HG03139 (cell line): ENCODE data around the gene DEAF1.

ENCODE experiments used
- ATAC-seq: cut with Tn5 transposase; IDR thresholded peaks from one replicate; pipeline ENCODE4 v1.9.1; 2021; ENCODE audit not compliant: unreplicated experiment

DEAF1 gene

DNA sequence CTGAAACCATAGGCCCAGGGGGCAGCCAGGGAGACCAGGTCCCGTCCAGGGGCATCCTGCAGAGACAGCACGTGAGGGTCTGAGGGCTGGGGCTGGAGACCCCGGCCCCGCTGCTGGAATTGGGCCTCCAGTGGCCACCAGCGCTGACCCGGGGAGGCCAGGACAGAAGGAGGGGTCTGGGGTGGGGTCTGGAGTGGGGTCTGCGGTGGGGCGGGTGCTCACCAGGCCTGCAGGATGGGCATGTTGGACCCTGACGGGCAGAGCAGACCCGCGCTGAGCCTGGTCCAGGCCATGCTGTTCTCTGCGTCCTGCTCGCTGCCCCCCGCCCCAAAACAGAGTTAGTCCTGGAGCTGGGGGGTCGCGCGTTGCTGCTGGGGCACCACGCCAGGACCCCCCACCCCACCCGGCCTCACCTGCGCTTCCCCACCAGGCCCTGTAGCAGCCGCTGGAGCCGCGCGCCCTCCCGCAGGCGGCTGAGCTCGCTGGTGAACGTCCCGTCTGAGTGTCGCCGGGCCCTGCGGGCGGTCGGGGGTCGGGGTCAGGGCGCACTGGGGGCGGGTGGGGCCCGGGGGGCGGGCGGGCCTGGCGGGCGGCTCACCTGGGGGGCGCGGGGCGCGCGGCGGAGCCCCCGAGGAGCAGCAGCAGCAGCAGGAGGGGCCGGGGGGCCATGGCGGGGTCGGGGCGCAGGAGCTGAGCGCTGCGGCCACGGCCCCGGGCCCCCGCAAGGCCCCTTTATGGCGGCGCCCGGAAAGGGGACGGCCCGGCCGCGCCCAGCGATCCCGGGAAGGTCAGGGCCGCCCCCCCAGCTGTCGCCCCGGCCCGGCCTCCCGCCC lies 68.3 kb downstream of the DEAF1 start, which contains the start of gene SCT:
Gene SCT, minus strand, starts transcription at position 707 of the 833 bp plus-strand sequence. Its CDS starts 38 bp downstream, at position 669.
- no peak for ATAC-seq

DNA sequence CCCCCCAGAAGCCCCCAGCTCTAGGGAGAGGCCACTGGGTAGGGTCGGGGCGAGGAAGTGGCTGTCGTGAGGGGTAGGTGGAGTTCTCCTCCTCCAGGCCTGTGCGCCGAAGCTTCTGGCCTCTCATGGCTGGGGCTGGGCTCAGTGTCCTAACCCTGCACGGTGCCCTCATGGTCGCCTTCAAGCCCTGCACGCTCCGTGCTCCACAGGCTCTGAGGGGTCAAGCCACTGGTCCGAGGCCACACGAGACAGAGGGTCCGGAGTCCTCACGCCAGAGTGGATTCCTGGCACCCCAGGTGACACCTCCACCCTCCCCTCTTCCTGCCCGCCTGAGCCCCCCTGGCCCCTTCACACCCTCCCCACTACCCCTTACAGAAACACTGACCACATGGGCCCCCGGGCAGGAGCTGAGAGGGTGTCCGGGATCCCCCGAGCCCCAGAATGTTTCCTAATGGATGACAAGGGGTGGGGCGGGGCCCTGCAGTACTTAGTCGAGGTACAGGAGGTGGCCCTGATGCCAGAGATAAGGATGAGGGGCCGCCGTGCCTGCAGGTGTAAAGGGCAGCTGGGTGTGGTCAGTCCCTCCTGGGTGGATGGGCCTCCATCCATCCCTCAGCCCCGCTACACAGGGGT lies 69.3 kb downstream of the DEAF1 start:
- ATAC-seq = no peak

DNA sequence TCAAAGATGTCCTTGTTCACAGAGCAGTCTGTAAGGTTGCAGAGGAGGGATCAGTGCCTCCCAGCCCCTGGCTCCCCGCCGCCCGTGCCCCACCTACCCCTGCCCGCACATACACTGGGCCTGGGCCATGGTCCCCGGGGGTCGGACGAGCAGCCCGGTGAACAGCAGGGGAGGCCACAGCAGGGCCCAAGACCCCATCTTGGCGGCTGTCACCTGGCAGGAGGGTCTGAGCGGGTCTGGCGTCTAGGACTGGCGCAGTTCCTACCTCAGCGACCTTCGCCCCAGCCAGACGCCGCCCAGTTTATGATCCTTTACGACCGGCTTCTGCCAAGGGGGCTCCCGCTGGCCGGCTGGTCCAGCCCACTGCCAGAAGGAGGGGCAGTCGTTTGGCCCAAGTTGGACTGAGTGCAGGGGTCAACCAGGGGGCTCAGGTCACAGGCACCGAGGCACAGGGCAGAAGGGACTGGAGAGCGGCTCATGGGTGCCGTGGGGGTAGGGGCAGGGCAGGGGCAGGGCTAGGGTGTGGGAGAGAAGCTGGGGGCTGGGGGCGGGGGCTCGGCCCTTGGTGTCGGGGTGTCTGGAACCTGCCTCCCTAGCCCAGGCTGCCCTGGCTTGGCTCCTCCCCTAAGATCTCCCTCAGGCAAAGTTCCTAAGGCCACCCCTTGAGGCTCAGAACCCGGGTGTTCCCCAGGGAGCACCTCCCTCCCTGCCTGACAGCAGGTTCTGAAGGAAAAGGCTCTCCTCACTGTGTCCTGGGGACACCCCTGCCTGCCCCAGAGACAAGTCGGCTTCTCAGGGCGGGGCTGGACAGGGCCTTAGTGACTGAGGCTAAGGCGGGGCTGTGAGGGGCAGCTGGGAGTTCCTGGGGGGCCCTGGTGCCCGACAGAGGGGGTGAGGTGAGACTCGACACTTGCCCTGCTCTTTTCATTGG lies 70.1 kb downstream of the DEAF1 start, which contains the start of gene CDHR5:
Gene CDHR5, minus strand, starts transcription at position 251 of the 931 bp plus-strand sequence. Its CDS starts 53 bp downstream, at position 198.
- ATAC-seq = no peak

DNA sequence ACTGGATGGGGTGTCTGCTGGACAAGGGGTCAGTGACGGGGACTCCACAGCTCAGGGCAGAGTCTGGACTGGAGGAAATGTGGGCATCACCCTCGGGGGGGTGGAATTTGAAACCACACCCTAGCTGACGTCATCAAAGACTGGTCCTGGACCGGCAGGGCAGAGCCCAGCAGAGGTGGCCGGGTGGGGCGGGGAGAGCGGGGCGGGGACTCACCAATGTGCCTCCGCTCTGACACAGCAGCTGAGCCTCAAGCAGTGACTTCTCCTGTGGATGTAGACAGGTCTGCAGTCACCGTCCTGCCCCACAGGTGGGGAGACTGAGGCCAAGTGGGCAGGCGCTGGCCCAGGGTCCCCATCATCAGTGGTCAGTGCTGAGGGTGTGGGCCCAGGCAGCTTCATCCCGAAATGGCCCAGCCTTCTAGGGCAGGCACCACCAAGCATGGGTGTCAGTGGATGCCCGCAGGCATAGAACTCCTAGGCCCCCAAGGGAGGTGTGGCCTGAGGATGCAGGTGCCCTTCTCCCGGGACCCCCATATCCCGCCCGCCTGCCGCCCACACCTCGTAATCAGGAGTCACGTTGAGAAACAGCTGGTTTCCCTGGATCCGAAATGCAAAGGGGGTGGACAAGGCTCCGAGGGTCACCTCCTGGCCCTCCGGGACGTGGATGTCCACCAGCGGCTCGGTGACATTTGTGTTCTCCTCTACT lies 70.9 kb downstream of the DEAF1 start:
- ATAC-seq = no peak

DNA sequence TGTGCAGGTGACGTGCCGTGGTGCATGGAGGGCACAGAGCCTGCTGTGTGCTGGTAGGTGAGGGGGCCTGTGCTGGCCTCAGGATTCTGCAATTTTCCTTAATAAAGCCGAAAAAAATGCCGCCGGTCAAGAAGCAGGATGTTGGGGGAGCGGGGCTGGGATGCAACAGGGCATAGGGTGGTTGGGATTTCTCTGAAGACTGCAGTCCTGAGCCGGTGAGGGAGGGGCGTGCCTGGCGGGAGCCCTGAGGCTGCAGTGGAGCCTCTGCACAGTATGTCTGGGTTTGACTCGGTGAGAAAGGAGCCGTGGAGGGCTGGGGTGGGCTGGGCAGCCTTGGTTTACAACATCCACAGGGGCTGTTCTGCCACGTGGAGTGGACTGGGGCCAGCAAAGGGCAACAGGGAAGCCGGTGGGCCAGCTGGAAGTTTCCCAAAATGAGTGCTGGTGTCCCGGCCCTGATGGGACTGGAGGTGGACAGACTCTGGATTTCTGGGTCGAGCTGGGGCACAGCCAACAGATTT lies 71.6 kb downstream of the DEAF1 start:
- no peak for ATAC-seq

DNA sequence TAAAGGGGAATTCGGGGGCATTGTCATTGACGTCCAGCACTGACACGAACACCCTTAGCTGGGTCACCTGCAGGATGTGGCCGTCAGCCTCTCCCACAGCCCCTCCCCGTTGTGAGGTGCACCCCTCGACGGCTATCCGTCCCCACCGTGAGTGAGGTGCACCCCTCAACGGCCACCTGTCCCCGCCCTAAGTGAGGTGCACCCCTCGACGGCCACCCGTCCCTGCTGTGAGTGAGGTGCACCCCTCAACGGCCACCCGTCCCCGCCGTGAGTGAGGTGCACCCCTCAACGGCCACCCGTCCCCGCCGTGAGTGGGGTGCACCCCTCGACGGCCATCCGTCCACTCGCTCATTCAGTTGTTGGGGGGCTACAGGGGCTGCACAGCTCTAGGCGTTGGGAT lies 73.2 kb downstream of the DEAF1 start:
- ATAC-seq = no peak

DNA sequence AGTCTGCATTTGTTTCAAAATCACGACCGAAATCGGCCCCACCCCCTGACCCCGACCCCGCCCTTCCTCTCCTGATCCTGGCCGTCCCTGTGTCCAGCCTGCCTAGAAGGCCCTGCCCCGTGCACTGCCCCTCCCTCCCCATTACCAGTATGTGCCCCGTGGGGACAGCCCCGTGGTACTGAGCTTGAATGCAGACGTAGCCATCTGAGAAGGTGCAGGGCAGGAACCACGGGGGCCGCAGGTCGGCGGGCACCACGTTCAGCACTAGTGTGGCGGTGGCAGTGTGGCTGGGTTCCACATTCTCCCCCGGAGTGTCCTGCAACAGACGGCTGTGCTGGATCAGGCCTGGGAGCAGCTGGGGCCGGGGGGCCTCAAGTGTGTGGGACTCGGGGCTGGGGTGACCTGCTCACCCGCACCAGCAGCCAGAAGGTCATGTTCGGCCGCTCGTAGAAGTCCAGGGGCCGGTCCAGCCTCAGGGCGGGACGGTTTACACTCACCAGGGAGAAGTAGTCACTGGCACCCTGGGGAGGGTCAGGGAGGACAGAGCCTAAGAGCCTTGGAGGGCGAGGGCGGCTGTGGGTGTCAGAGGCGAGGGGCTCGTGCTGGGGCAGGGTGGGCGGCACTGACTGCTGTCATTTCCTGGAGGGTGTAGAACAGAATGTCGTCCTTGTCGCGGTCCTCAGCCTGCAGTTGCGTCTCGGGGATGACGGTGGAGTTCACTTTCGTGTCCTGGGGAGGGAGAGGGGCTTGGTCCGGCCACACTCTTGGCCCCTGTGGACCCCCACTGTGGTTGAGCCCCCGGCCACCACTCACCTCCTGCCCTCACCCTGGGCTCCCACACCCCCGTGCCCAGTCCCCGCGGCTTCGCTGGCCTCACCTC lies 73.8 kb downstream of the DEAF1 start:
- ATAC-seq = no peak

DNA sequence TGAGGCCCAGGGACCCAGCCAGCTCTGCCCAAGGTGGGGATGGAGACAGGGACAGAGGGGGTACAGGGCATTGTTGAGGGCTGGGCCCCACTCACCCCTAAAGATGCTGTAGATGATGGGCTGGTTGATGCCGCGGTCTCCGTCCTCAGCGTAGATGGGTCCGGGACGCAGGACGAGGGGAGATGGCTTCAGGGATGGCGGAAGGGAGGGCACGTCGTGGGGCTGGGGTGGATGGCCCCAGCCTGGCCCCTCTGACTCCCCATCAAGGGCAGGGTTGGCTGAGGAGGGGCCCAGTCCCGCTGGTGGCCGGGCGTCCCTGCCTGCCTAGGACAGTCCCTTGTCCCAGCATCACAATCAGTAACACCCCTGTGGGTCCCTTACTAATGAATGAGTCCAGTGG lies 74.8 kb downstream of the DEAF1 start:
- no peak for ATAC-seq

DNA sequence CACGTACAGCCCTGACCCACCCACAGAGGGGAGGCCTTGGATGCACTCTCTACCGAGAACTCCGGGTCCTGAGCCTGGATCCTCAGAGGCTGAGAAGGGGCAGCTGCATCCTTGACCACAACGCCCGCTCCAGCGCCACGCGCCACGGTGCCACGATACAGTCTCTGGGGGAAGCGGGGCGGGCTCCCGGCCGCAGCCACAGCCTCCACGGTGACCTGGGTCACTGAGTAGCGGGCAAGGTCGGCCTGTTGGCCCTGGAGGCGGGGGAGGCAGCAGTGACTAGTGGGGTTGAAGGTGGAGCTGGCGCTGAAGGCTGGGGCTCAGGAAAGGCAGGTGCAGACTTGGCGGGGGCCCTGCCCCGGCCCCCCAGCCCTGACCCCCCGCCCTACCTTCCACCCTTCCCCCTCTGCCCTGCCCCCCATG lies 75.4 kb downstream of the DEAF1 start:
- ATAC-seq = no peak

DNA sequence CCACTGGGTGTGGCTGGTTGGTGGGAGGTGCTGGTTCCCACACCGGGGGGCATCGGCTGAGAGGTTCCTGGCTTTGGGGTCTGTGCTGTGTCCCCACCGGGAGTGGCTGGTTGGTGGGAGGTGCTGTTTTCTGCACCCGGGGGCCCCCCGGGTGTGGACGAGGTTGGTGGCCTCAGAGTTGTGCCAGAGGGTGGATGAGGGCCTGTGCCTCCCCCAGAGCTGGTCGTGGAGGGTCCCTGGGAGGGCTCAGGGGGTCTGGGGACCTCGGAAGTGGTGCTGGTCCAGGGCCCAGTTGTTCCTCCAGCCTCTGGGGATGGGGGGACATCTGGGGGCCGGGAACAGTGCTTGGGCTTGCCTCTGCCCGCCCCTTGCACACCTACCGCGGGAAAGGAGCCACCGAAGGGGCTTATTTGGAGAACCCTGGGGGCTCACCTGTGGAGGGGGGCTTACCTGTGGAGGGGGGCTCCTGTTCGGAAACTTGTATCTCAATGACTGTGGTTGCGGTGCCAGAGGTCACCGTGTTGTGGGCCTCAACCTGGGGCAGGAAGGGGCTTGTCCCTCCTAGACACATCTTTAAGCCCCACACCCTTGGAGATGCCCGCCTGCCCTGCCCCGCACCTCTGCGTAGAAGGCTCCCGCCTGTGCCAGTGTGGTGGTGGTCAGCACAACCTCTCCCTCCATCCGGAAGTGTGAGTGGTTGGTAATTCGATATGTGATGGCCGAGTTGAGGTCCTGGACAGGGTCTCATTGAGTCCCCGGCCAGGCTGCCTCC lies 76.0 kb downstream of the DEAF1 start:
- no peak for ATAC-seq

DNA sequence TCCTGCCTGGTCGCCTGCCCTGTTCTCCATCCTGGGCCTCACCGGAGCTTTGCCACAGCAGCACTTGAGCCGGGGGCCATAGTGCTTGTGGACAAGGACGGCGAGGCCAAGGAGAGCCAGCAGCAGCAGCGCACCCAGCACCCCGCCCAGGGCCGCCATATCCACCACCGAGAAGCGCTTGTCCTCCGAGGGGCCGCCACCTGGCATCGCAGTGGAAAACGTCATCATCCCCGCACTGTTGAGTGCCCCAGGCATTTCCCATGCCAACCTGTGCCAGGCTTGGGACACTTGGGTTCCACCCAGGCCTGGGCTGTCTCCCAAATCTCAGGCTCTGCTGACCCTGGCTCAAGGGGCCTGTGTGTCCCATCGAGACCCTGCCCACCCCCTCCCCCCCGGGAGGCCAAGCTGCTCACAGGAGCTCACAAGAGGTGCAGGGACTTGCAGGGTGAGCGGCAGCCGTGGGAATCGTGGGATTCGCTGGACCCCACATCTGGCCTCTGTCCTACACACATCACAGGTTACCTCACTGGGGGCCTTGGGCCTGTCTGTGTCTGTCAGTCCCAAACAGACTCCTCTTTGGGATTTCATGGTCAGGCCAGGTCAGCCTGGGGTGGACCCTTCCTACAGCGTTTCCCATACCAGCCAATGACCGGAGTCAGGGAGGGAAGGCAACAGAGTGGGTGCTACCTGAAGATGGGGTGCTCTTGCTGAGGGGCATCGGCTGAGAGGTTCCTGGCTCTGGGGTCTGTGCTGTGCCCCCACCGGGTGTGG lies 76.9 kb downstream of the DEAF1 start:
- no peak for ATAC-seq

DNA sequence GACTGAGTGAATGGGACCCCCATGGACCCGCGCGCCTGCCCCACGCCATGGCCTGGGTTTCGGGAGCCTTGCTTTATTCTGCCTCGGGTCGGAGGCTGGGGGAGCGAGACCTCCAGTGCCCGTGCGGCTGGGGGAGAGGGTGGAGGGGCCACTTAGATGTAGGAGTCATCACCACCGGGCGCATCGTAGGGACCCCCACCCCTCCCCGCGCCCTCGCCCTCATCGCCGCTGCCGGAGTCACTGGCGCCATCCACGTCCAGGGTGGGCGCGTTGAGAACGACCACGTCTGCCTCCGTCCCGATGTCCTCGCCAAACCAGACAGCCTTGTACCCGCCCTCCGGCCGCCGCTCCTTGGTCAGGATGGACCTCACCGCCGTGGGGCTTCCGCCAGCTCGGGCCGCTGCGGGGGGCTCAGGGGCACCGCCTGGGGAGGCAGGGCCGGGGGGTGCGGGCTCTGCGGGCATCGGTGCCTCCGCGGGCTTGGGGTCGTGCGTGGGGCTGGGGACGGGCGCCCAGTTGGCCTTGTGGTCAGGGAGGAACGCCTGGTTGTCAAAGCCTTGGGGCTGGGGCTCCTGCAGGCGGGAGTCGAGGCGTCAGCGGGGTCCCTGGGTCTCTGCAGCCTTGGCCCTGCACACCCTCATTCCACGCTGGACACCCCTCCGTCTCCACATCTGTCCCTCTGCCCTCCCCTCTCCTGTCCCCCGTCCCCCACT lies 77.7 kb downstream of the DEAF1 start:
- ATAC-seq = no peak

DNA sequence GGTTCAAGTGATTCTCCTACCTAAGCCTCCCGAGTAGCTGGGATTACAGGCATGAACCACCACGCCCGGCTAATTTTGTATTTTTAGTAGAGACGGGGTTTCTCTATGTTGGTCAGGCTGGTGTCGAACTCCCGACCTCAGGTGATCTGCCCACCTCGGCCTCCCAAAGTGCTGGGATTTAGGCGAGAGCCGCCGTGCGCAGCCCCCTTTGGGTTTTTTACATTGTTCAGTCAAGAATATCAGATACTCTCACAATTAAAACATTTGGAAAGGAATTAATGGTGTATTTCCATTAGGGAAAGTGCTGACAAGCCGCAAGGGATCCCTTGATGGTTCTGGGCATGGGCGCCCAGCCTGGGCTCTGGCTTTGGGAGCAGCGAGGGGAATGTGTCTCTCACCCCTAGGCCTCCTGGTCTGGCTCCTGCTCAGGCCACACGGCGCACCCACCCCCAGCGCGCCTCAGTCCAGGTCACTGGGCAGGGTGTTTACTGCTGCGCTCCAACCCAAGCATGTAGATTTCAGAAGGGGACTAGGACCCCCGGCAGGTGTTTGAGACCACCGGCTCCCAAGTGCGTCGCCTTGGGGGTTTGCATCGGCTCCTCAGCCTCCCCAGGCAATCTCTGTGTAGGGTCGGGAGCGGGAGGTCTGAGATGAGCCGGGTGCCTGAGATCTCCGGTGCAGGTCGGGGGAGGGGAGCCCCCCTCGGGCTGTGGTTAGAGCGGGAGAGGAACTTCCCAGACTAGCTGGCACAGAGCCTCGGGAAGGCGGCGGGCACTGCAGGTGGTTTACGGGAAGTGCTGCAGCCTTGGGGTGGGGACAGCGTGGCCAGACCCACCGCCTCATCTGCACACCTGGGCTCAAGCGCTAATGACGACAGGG lies 78.5 kb downstream of the DEAF1 start:
- ATAC-seq = no peak

DNA sequence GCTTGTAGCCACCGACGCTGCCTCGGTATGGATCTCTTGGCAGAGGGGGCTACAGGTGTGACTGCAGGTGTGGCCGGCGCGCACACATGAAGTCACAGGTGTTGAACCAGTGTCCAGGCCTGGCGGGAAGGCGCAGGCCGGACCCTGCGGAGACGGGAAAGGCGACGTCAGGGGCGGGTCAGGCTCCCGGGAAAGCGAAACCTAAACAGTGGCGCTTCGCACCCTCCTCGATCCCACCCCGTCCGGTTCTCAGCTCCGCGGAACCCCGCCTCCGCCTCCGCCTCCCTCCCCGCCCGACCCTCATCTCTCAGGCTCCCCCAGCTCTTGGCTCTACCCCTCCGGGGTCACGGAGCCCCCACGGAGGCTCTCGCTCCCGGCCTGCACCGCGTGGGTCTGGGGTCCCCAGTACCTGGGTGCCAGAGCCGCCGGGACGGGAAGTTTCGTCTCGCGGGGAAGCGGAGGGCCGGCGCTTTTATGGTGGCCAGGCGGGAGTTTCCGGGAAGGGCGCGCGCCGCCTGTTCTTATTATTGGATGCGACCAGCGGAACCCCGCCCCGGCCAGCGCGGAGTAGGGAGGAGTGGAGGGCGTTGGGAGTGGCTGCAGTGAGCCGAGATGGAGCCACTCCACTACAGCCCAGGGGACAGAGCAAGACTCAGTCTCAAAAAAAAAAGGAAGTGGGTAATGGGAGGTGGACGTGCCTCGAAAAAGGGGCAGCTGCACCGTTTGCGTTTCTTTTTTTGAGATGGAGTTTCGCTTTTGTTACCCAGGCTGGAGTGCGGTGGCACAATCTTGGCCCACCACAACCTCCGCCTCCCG lies 79.3 kb downstream of the DEAF1 start, which contains the start of gene IRF7:
Gene IRF7, minus strand, starts transcription at position 447 of the 816 bp plus-strand sequence. CDS start 586 bp downstream, outside the sequence.
- ATAC-seq = peak; percentile 62
